Endothelial cell of umbilical vein (primary cell): Measurements from ENCODE around the gene PLXDC2. TPM values are rescaled to one million over a fixed set of nuclear protein-coding genes. Genes with fewer than 3 reads are reported as not detected.

ENCODE experiments used
- BruUV-seq: library from RNA; stranded (reverse); fragments of 400-500 nt; replicated peaks from 2 replicates; lab custom pipeline; 2021; lab: Mats Ljungman, UMichigan
- CTCF ChIA-PET: fragments of 300-600, 350-600 bp; sonication (Branson Sonifier 250); formaldehyde crosslinking; loops from one replicate; lab custom pipeline; 2021; ENCODE audit warnings: antibody characterized with exemption, inconsistent platforms; lab: Charles Lee
- POLR2A ChIA-PET: fragments of 300-600, 350-600 bp; sonication (Branson Sonifier 250); formaldehyde crosslinking; loops from one replicate; lab custom pipeline; 2021; ENCODE audit warnings: antibody characterized with exemption, inconsistent platforms; lab: Charles Lee
- DNase-seq: peaks from one replicate; pipeline ENCODE4 v3.0.0-alpha.2; 2011; ENCODE audit warnings: low read depth, low spot score
- FAIRE-seq: peaks from 2 replicates; lab custom pipeline; 2011; peaks lifted over from hg19 to GRCh38; lab: Jason Lieb, UNC
- H2AFZ ChIP-seq: 2 replicates; pipeline ENCODE4 v1.6.0; 2012; ENCODE audit warnings: low read depth, low read length, control low read depth, inconsistent platforms
- H3K27ac ChIP-seq: 2 replicates; pipeline ENCODE4 v1.5.1; 2011; ENCODE audit warnings: low read depth, mild to moderate bottlenecking, control low read depth, low read length, moderate library complexity; ENCODE audit not compliant: insufficient read depth
- H3K27me3 ChIP-seq, 2 experiments: 2 replicates each; pipeline versions ENCODE4 v1.6.0 to v1.6.1; 2011; ENCODE audit warnings: low read length in 2 of 2, mixed read lengths in 1 of 2; ENCODE audit not compliant: control insufficient read depth in 2 of 2, insufficient read depth in 2 of 2
- H3K36me3 ChIP-seq, 2 experiments: 2 replicates in 1 of 2; 3 replicates in 1 of 2; pipeline ENCODE4 v1.5.1; 2011; ENCODE audit warnings: low read length in 2 of 2, mild to moderate bottlenecking in 1 of 2, moderate library complexity in 1 of 2; ENCODE audit not compliant: control insufficient read depth in 2 of 2, insufficient read depth in 2 of 2; ENCODE audit errors: extremely low read depth in 1 of 2
- H3K4me1 ChIP-seq: 3 replicates; pipeline ENCODE4 v1.5.1; 2011; ENCODE audit warnings: mild to moderate bottlenecking, low read length; ENCODE audit not compliant: control insufficient read depth, insufficient read depth; ENCODE audit errors: extremely low read depth
- H3K4me2 ChIP-seq: 2 replicates; pipeline ENCODE4 v1.6.1; 2011; ENCODE audit warnings: low read length, control low read depth, mixed read lengths; ENCODE audit not compliant: insufficient read depth
- H3K4me3 ChIP-seq, 3 experiments: fragments of 200-600 bp in 1 of 3; sonication (generic), shearing (Covaris generic) in 1 of 3; replicated peaks in 1 of 3; 2 replicates each; pipeline ENCODE4 v1.5.1; 2011 to 2016; ENCODE audit warnings: control low read depth in 3 of 3, low read length in 3 of 3, mild to moderate bottlenecking in 2 of 3, inconsistent platforms in 1 of 3, low read depth in 1 of 3, moderate library complexity in 1 of 3; ENCODE audit not compliant: insufficient read depth in 1 of 3
- H3K79me2 ChIP-seq: 2 replicates; pipeline ENCODE4 v1.6.0; 2012; ENCODE audit warnings: low read length, inconsistent platforms; ENCODE audit not compliant: control insufficient read depth, insufficient read depth
- H3K9ac ChIP-seq: replicated peaks from 2 replicates; pipeline ENCODE3; 2011; ENCODE audit warnings: low read length, control low read depth; ENCODE audit not compliant: insufficient read depth; ENCODE audit errors: extremely low read depth
- H3K9me1 ChIP-seq: replicated peaks from 3 replicates; pipeline ENCODE4 v1.6.0; 2011; ENCODE audit warnings: mild to moderate bottlenecking, low read length; ENCODE audit not compliant: control insufficient read depth, insufficient read depth; ENCODE audit errors: extremely low read depth
- H3K9me3 ChIP-seq: replicated peaks from 2 replicates; pipeline ENCODE4 v1.5.1; 2012; ENCODE audit warnings: low read length, inconsistent platforms; ENCODE audit not compliant: control insufficient read depth, insufficient read depth
- H4K20me1 ChIP-seq: replicated peaks from 2 replicates; pipeline ENCODE3; 2011; ENCODE audit warnings: mild to moderate bottlenecking, low read length; ENCODE audit not compliant: control insufficient read depth, insufficient read depth; ENCODE audit errors: extremely low read depth
- EZH2 ChIP-seq: IDR thresholded peaks from 2 replicates; pipeline ENCODE4 v1.6.1; 2012; ENCODE audit warnings: borderline replicate concordance, low read depth, mild to moderate bottlenecking, moderate library complexity, low read length, inconsistent platforms; ENCODE audit not compliant: severe bottlenecking
- FOS ChIP-seq: IDR thresholded peaks from 2 replicates; pipeline ENCODE4 v1.6.1; 2011; ENCODE audit warnings: mild to moderate bottlenecking, low read length, moderate library complexity, borderline replicate concordance; ENCODE audit not compliant: insufficient read depth
- GATA2 ChIP-seq: IDR thresholded peaks from 2 replicates; pipeline ENCODE4 v1.7.0; 2011; ENCODE audit warnings: low read depth, mild to moderate bottlenecking, moderate library complexity, mixed read lengths, low read length; ENCODE audit not compliant: insufficient read length, insufficient read depth
- JUN ChIP-seq: IDR thresholded peaks from 2 replicates; pipeline ENCODE4 v1.6.1; 2011; ENCODE audit warnings: borderline replicate concordance, low read depth; ENCODE audit not compliant: insufficient read length, insufficient read depth
- MYC ChIP-seq: IDR thresholded peaks from one replicate; pipeline ENCODE4 v1.6.1; 2011; ENCODE audit warnings: mild to moderate bottlenecking, low read depth, low read length
- POLR2A ChIP-seq: IDR thresholded peaks from 2 replicates; pipeline ENCODE4 v1.6.1; 2012; ENCODE audit warnings: low read depth, mild to moderate bottlenecking, control low read depth, low read length
- POLR2AphosphoS5 ChIP-seq: IDR thresholded peaks from 2 replicates; pipeline ENCODE4 v1.6.1; 2012; ENCODE audit warnings: low read depth, mild to moderate bottlenecking, control low read depth, low read length, moderate library complexity; ENCODE audit not compliant: insufficient read depth
- dilution Hi-C: fragments of 300-500 bp; cut with MboI; formaldehyde crosslinking; loops from one replicate; pipeline ENCODE4 v1.15.0; 2019; ENCODE audit warnings: low sequenced_read_pairs; ENCODE audit not compliant: extremely low pct_ligation_motif_present
- intact Hi-C: fragments of 100-400 bp; cut with micrococcal nuclease; formaldehyde crosslinking; loops from one replicate; pipeline ENCODE4 v1.10.0; 2022
- polyA plus RNA-seq, 4 experiments: library from polyadenylated mRNA; depleted of rRNA in 3 of 4; stranded (reverse) in 3 of 4; unstranded in 1 of 4; fragments of >200 nt; gene quantifications; 2 replicates each; pipeline versions ENCODE4 v1.2.1 to v1.2.3, GENCODE V29; 2011 to 2012; ENCODE audit warnings: missing spikeins in 1 of 4
- total RNA-seq: library from RNA; stranded (reverse); gene quantifications from 2 replicates; pipeline ENCODE4 v1.2.3, GENCODE V29; 2021
- TF ChIP-seq, protein P1 (sequence below), 2 donors: IDR thresholded peaks; 1 replicate in 1 of 2; 2 replicates in 1 of 2; pipeline ENCODE4 v1.5.1; 2011; ENCODE audit warnings: low read length in 2 of 2, mild to moderate bottlenecking in 2 of 2, moderate library complexity in 2 of 2, control low read depth in 1 of 2, inconsistent platforms in 1 of 2, low read depth in 1 of 2; ENCODE audit not compliant: insufficient read depth in 1 of 2; ENCODE audit errors: extremely low read depth in 1 of 2
- TF ChIP-seq, protein P2 (sequence below): IDR thresholded peaks from 2 replicates; pipeline ENCODE4 v1.6.1; 2011; ENCODE audit not compliant: insufficient read depth, insufficient read length

Gene PLXDC2
- total and polyA plus RNA-seq, 2 donors (not counting 3 experiments of a cell fraction or from before 2014, with no cell fraction given): 0.32 to 1.2 TPM

DNA sequence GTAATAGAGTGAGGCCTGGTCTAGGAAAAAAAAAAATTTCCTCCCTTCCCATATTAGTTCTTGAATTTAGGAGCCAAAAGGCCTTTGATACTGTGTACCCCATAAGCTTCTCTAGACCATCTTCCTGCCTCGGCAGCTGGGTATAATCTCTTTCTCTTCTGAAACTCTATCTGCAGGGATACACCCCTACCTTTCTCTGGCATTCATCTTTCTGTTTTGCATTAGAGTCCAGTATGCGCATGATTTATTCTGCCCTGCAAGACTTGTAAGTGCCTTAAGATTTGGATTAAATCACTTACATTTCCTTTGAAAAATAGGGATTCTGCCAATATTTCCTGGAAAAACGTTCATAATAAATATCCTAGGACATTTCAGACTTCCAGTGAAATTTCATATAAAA lies 431.2 kb downstream of the PLXDC2 start:
- BruUV-seq: no TSS peak
- Histone ChIP-seq H3K4me3 (no peak overlapping the region), H3K9ac (no peak overlapping the region), H3K4me2 (no peak overlapping the region), H3K9me3 (peaks cover 2% of the 10 kb centered on the region), H3K9me1 (no peaks in the 10 kb centered on the region), H3K36me3 (no peaks in the 10 kb centered on the region), H3K4me1 (no peaks in the 10 kb centered on the region), H4K20me1 (no peaks in the 10 kb centered on the region), H3K27me3 (no peaks in the 10 kb centered on the region), H2AFZ (no peak overlapping the region), H3K79me2 (no peaks in the 10 kb centered on the region), H3K27ac (no peak overlapping the region)
- ChIA-PET POLR2A (no interaction called here), CTCF (no interaction called here)
- DNase-seq (no peak), FAIRE-seq (no peak)
- TF ChIP-seq JUN (no peak), MYC (no peak), FOS (no peak), EZH2 (no peak), GATA2 (no peak), POLR2A (no peak), POLR2AphosphoS5 (no peak)
- TF ChIP-seq, protein P1, sequence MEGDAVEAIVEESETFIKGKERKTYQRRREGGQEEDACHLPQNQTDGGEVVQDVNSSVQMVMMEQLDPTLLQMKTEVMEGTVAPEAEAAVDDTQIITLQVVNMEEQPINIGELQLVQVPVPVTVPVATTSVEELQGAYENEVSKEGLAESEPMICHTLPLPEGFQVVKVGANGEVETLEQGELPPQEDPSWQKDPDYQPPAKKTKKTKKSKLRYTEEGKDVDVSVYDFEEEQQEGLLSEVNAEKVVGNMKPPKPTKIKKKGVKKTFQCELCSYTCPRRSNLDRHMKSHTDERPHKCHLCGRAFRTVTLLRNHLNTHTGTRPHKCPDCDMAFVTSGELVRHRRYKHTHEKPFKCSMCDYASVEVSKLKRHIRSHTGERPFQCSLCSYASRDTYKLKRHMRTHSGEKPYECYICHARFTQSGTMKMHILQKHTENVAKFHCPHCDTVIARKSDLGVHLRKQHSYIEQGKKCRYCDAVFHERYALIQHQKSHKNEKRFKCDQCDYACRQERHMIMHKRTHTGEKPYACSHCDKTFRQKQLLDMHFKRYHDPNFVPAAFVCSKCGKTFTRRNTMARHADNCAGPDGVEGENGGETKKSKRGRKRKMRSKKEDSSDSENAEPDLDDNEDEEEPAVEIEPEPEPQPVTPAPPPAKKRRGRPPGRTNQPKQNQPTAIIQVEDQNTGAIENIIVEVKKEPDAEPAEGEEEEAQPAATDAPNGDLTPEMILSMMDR (IDR thresholded peaks at IDR 0.05; ENCODE audit: extremely low read depth in 1 of 2, insufficient read depth in 1 of 2, low read depth in 1 of 2, low read length in 2 of 2): no peak
- TF ChIP-seq, protein P2, sequence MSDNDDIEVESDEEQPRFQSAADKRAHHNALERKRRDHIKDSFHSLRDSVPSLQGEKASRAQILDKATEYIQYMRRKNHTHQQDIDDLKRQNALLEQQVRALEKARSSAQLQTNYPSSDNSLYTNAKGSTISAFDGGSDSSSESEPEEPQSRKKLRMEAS: no peak
- intact Hi-C loops: no loop called here
- dilution Hi-C loops: no loop called here
